H1 (cell line): ENCODE results near the gene PLCB3. TPM values are rescaled to one million over a fixed set of nuclear protein-coding genes. Genes with fewer than 3 reads are reported as not detected.

Experiments
- CTCF ChIA-PET: fragments of 300-600 bp; sonication (Branson Sonifier 250); formaldehyde crosslinking; loops from one replicate; lab custom pipeline; 2021; ENCODE audit not compliant: partially characterized antibody; lab: Charles Lee
- POLR2A ChIA-PET: fragments of 300-600 bp; sonication (Branson Sonifier 250); formaldehyde crosslinking; loops from one replicate; lab custom pipeline; 2021; ENCODE audit warnings: inconsistent platforms; ENCODE audit not compliant: partially characterized antibody; lab: Charles Lee
- DNase-seq, 2 experiments: peaks; one replicate each; pipeline versions ENCODE4 v3.0.0 to v3.0.0-alpha.2; 2010 to 2022; ENCODE audit warnings: low spot score in 2 of 2, low read depth in 1 of 2, mixed read lengths in 1 of 2
- FAIRE-seq: peaks from 2 replicates; lab custom pipeline; 2011; peaks lifted over from hg19 to GRCh38; lab: Jason Lieb, UNC
- H2AFZ ChIP-seq: 2 replicates; pipeline ENCODE4 v1.8.1; 2012; ENCODE audit warnings: low read length, inconsistent platforms
- H2AK5ac ChIP-seq: 2 replicates; pipeline ENCODE4 v1.6.1; 2013; ENCODE audit warnings: low read depth, low read length
- H2BK120ac ChIP-seq: replicated peaks from 2 replicates; pipeline ENCODE3; 2013; ENCODE audit warnings: low read depth, low read length, inconsistent platforms
- H2BK12ac ChIP-seq: 2 replicates; pipeline ENCODE4 v1.6.1; 2013; ENCODE audit warnings: low read depth, low read length
- H2BK15ac ChIP-seq: 2 replicates; pipeline ENCODE4 v1.6.1; 2013; ENCODE audit warnings: low read length
- H2BK20ac ChIP-seq: 2 replicates; pipeline ENCODE4 v1.6.1; 2013; ENCODE audit warnings: low read length
- H2BK5ac ChIP-seq: 2 replicates; pipeline ENCODE4 v1.6.1; 2013; ENCODE audit warnings: low read depth, low read length
- H3K14ac ChIP-seq: 2 replicates; pipeline ENCODE4 v1.6.1; 2013; ENCODE audit warnings: inconsistent platforms; ENCODE audit not compliant: insufficient read length
- H3K18ac ChIP-seq: 2 replicates; pipeline ENCODE4 v1.6.1; 2013; ENCODE audit warnings: low read length; ENCODE audit errors: extremely low read depth
- H3K23ac ChIP-seq: 2 replicates; pipeline ENCODE4 v1.6.1; 2013; ENCODE audit warnings: inconsistent platforms; ENCODE audit not compliant: insufficient read length
- H3K23me2 ChIP-seq: 2 replicates; pipeline ENCODE4 v1.6.1; 2013; ENCODE audit warnings: low read depth, low read length
- H3K27ac ChIP-seq: 2 replicates; pipeline ENCODE4 v1.6.1; 2011; ENCODE audit warnings: low read depth, low read length, inconsistent platforms
- H3K27me3 ChIP-seq, 4 experiments: replicated peaks in 1 of 4; 1 replicate in 1 of 4; 2 replicates in 3 of 4; pipeline versions ENCODE4 v1.6.1 to v1.8.1; 2011 to 2013; ENCODE audit warnings: low read length in 3 of 4, mild to moderate bottlenecking in 3 of 4, inconsistent platforms in 2 of 4, mixed read lengths in 2 of 4, moderate library complexity in 1 of 4; ENCODE audit not compliant: control insufficient read depth in 3 of 4, insufficient read depth in 3 of 4; ENCODE audit errors: extremely low read depth in 1 of 4
- H3K36me3 ChIP-seq, 4 experiments: 2 replicates each; pipeline versions ENCODE4 v1.6.1 to v1.8.1; 2011 to 2013; ENCODE audit warnings: mild to moderate bottlenecking in 4 of 4, low read length in 3 of 4, moderate library complexity in 2 of 4, control low read depth in 1 of 4, inconsistent platforms in 1 of 4; ENCODE audit not compliant: insufficient read depth in 4 of 4, control insufficient read depth in 2 of 4
- H3K4ac ChIP-seq: replicated peaks from 2 replicates; pipeline ENCODE3; 2013; ENCODE audit warnings: low read length, low read depth, mixed read lengths, inconsistent platforms; ENCODE audit not compliant: insufficient read length
- H3K4me1 ChIP-seq, 4 experiments: replicated peaks in 1 of 4; 1 replicate in 1 of 4; 2 replicates in 3 of 4; pipeline versions ENCODE4 v1.6.1 to v1.8.1; 2011 to 2013; ENCODE audit warnings: low read length in 3 of 4, inconsistent platforms in 2 of 4, mixed read lengths in 1 of 4; ENCODE audit not compliant: insufficient read depth in 4 of 4, control insufficient read depth in 3 of 4
- H3K4me2 ChIP-seq, 2 experiments: 2 replicates each; pipeline versions ENCODE4 v1.6.1 to v1.8.1; 2011 to 2013; ENCODE audit warnings: low read depth in 2 of 2, low read length in 2 of 2, control low read depth in 1 of 2, inconsistent platforms in 1 of 2, mild to moderate bottlenecking in 1 of 2; ENCODE audit not compliant: insufficient read depth in 1 of 2
- H3K4me3 ChIP-seq, 4 experiments: fragments of 200-600, 300-600 bp in 1 of 4; sonication (generic), shearing (Covaris generic), sonication (Bioruptor Twin) in 1 of 4; 2 replicates each; pipeline versions ENCODE4 v1.5.1 to v1.8.1; 2011 to 2016; ENCODE audit warnings: low read length in 4 of 4, low read depth in 3 of 4, control low read depth in 2 of 4, inconsistent platforms in 2 of 4, mild to moderate bottlenecking in 2 of 4, mixed read lengths in 1 of 4, moderate library complexity in 1 of 4; ENCODE audit not compliant: insufficient read depth in 2 of 4; ENCODE audit errors: extremely low read depth in 1 of 4
- H3K56ac ChIP-seq: replicated peaks from 2 replicates; pipeline ENCODE3; 2013; ENCODE audit warnings: low read depth, mild to moderate bottlenecking, mixed read lengths, low read length, inconsistent platforms; ENCODE audit not compliant: insufficient read length
- H3K79me1 ChIP-seq: 2 replicates; pipeline ENCODE4 v1.6.1; 2013; ENCODE audit warnings: low read depth, low read length, control low read depth
- H3K79me2 ChIP-seq, 2 experiments: 2 replicates each; pipeline versions ENCODE4 v1.6.1 to v1.8.1; 2012 to 2013; ENCODE audit warnings: low read length in 2 of 2, mild to moderate bottlenecking in 2 of 2, inconsistent platforms in 1 of 2; ENCODE audit not compliant: insufficient read depth in 2 of 2, control insufficient read depth in 1 of 2
- H3K9ac ChIP-seq, 4 experiments: replicated peaks in 1 of 4; 1 replicate in 1 of 4; 2 replicates in 3 of 4; pipeline versions ENCODE4 v1.6.1 to v1.8.1; 2011 to 2013; ENCODE audit warnings: low read depth in 3 of 4, low read length in 3 of 4, control low read depth in 2 of 4, mild to moderate bottlenecking in 2 of 4, moderate library complexity in 2 of 4, inconsistent platforms in 1 of 4; ENCODE audit errors: extremely low read depth in 1 of 4
- H3K9me3 ChIP-seq, 2 experiments: 2 replicates each; pipeline versions ENCODE4 v1.6.1 to v1.8.1; 2012 to 2013; ENCODE audit warnings: mild to moderate bottlenecking in 2 of 2, moderate library complexity in 2 of 2, control low read depth in 1 of 2, inconsistent platforms in 1 of 2, low read depth in 1 of 2, low read length in 1 of 2, mixed read lengths in 1 of 2; ENCODE audit not compliant: insufficient read depth in 2 of 2
- H4K20me1 ChIP-seq, 2 experiments: replicated peaks in 1 of 2; 2 replicates each; pipeline versions ENCODE3 to v1.8.1; 2011 to 2013; ENCODE audit warnings: inconsistent platforms in 2 of 2, low read length in 2 of 2, mild to moderate bottlenecking in 1 of 2; ENCODE audit not compliant: insufficient read depth in 2 of 2, control insufficient read depth in 1 of 2
- H4K5ac ChIP-seq: 2 replicates; pipeline ENCODE4 v1.6.1; 2013; ENCODE audit warnings: low read length, low read depth, mixed read lengths, inconsistent platforms; ENCODE audit not compliant: insufficient read length
- H4K8ac ChIP-seq: 2 replicates; pipeline ENCODE4 v1.8.0; 2013; ENCODE audit warnings: mild to moderate bottlenecking, moderate library complexity, low read length, inconsistent platforms; ENCODE audit not compliant: insufficient read depth; ENCODE audit errors: extremely low read depth
- H4K91ac ChIP-seq: replicated peaks from 2 replicates; pipeline ENCODE3; 2013; ENCODE audit warnings: low read length, mixed read lengths, inconsistent platforms; ENCODE audit not compliant: insufficient read length
- CEBPB ChIP-seq: IDR thresholded peaks from 2 replicates; pipeline ENCODE4 v1.6.1; 2012; ENCODE audit warnings: low read depth, low read length
- GTF2F1 ChIP-seq: IDR thresholded peaks from 2 replicates; pipeline ENCODE4 v1.6.1; 2012; ENCODE audit warnings: low read depth, low read length, improper control_type of control experiment, borderline replicate concordance
- JUN ChIP-seq: IDR thresholded peaks from 2 replicates; pipeline ENCODE4 v1.6.1; 2011; ENCODE audit warnings: low read depth, mild to moderate bottlenecking, improper control_type of control experiment, low read length
- KDM5A ChIP-seq: fragments of 200-600 bp; IDR thresholded peaks from 2 replicates; pipeline ENCODE4 v1.7.1; 2012; ENCODE audit warnings: mild to moderate bottlenecking, low read length, inconsistent platforms, mixed read lengths
- MAFK ChIP-seq: IDR thresholded peaks from 2 replicates; pipeline ENCODE4 v1.6.1; 2012; ENCODE audit warnings: low read depth, mild to moderate bottlenecking, improper control_type of control experiment, low read length
- SP2 ChIP-seq: IDR thresholded peaks from 2 replicates; pipeline ENCODE4 v1.6.1; 2012; ENCODE audit warnings: mild to moderate bottlenecking, low read length, inconsistent platforms
- TBP ChIP-seq: IDR thresholded peaks from 2 replicates; pipeline ENCODE4 v1.6.1; 2011; ENCODE audit warnings: low read depth, low read length, improper control_type of control experiment
- WGBS, 2 experiments: shearing (Covaris generic) in 1 of 2; methylation state at CpG; one replicate each; pipeline versions ENCODE4 v1.1.6 to v1.1.7; 2013 to 2015; ENCODE audit warnings: low lambda C conversion rate in 2 of 2, mixed read lengths in 2 of 2, inconsistent platforms in 1 of 2, low coverage in 1 of 2, missing lambda C conversion rate in 1 of 2; ENCODE audit not compliant: insufficient replicate concordance in 2 of 2, insufficient coverage in 1 of 2, insufficient read length in 1 of 2; ENCODE audit errors: extremely low coverage in 1 of 2, missing lambda C conversion rate in 1 of 2; 5-methylcytosine and 5-hydroxymethylcytosine counted together
- polyA plus RNA-seq, 7 experiments: library from polyadenylated mRNA; depleted of rRNA in 3 of 7; stranded (reverse) in 5 of 7; unstranded in 2 of 7; fragments of >200 nt in 5 of 7; fragments of 200-250 nt in 2 of 7; gene quantifications; 1 replicate in 5 of 7; 2 replicates in 1 of 7; 4 replicates in 1 of 7; pipeline versions ENCODE4 v1.2.1 to v1.2.3, GENCODE V29; 2011 to 2013; ENCODE audit warnings: missing spikeins in 2 of 7, mixed read lengths in 2 of 7
- total RNA-seq: library from RNA; stranded (reverse); fragmentation: NEBNext Ultra II Directional; extraction: Animal tissue kit (Norgen Biotek cat#: 25700); gene quantifications from 2 replicates; pipeline ENCODE4 v1.2.1, GENCODE V29; 2021
- TF ChIP-seq, protein P1 (sequence below): IDR thresholded peaks from 2 replicates; pipeline ENCODE4 v1.6.1; 2011; ENCODE audit warnings: low read length, improper control_type of control experiment

Gene PLCB3
- total and polyA plus RNA-seq, 2 of the 8 experiments (the other 6 are each of a cell fraction or from before 2014, with no cell fraction given) = 47.2 to 104 TPM

- Histone ChIP-seq H2BK120ac (no peak overlapping the region), H4K8ac (peak overlapping the region; percentile 83; the same call in 1 of the 2 replicates), H3K4ac (no peak overlapping the region), H2BK15ac (no peak overlapping the region), H3K14ac (no peak overlapping the region), H3K4me3 (peak overlapping the region; percentile 39 to 70 (median 52)), H3K23me2 (peaks cover 15% of the 10 kb centered on the region), H3K79me2 (no peaks in the 10 kb centered on the region), H4K91ac (no peak overlapping the region), H3K27ac (no peak overlapping the region), H4K20me1 (peaks cover 0 to 6% of the 10 kb centered on the region in 2 experiments), H2BK20ac (no peak overlapping the region), H3K9ac (peak overlapping the region in 1 of 4 experiments; percentile 34; a peak in 2 of 7 replicates), H2AFZ (no peak overlapping the region), H3K4me2 (peak overlapping the region; percentile 50 to 87), H2AK5ac (no peak overlapping the region), H3K18ac (no peak overlapping the region; the same call in 1 of the 2 replicates), H3K27me3 (peaks cover 0 to 12% (median 6%) of the 10 kb centered on the region in 4 experiments; a peak in 4 of 7 replicates), H3K79me1 (no peaks in the 10 kb centered on the region; the same call in 1 of the 2 replicates), H3K4me1 (peaks cover 0 to 14% (median 4%) of the 10 kb centered on the region in 4 experiments; a peak in 5 of 7 replicates), H2BK12ac (no peak overlapping the region), H3K56ac (no peak overlapping the region), H3K36me3 (peaks cover 0 to 5% (median 1%) of the 10 kb centered on the region in 4 experiments; a peak in 1 of 8 replicates), H4K5ac (no peak overlapping the region), H3K9me3 (no peaks in the 10 kb centered on the region), H3K23ac (no peak overlapping the region), H2BK5ac (no peak overlapping the region)
- POLR2A ChIA-PET = interaction anchor here (0.7 to 11.9 kb wide), 7 partner anchors 11 to 35 kb away, joined by 3 to 190 read pairs (median 5); partner anchors contain the start of genes FKBP2, PLCB3 and PPP1R14B
- TF ChIP-seq KDM5A (no peak), TBP (no peak), GTF2F1 (no peak), CEBPB (no peak), JUN (no peak), MAFK (no peak), SP2 (no peak)
- TF ChIP-seq, protein P1, sequence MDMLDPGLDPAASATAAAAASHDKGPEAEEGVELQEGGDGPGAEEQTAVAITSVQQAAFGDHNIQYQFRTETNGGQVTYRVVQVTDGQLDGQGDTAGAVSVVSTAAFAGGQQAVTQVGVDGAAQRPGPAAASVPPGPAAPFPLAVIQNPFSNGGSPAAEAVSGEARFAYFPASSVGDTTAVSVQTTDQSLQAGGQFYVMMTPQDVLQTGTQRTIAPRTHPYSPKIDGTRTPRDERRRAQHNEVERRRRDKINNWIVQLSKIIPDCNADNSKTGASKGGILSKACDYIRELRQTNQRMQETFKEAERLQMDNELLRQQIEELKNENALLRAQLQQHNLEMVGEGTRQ = no peak
- 11% methylated on average over 22 of the region's 80 CpGs; no CpG with 5 or more reads in 1 of the 2 experiments for WGBS, 2 experiments
- peak in 1 of 2 experiments; percentile 70 for DNase-seq
- CTCF ChIA-PET = interaction anchor here (0.6 to 8.6 kb wide), 6 partner anchors 13 to 132 kb away, joined by 3 to 51 read pairs (median 5); partner anchors contain the start of genes FERMT3 and PLCB3
- no peak for FAIRE-seq
These were observed 16.5 kb upstream of the PLCB3 start for GRCh38 chr11:64234647-64235379.
